K562 (cell line): Measurements from ENCODE around the gene HCAR1. TPM values are rescaled to one million over a fixed set of nuclear protein-coding genes. Genes with fewer than 3 reads are reported as not detected.
A peak's percentile ranks its signal among the peaks of the same experiment; 100 is the strongest.

ENCODE experiments used
- CEBPB ChIP-seq: fragments of 450-650 bp; IDR thresholded peaks from 2 replicates; pipeline ENCODE4 v1.6.1; 2016; ENCODE audit warnings: missing genetic modification characterization, missing compliant biosample characterization
- GTF2F1 ChIP-seq: IDR thresholded peaks from 2 replicates; pipeline ENCODE4 v1.6.1; 2011; ENCODE audit warnings: low read depth, low read length, improper control_type of control experiment
- ILF3 ChIP-seq: fragments of 450-650 bp; IDR thresholded peaks from 2 replicates; pipeline ENCODE4 v1.6.1; 2018; ENCODE audit warnings: antibody characterized with exemption, mild to moderate bottlenecking, moderate library complexity, borderline replicate concordance
- MEF2D ChIP-seq: conservative IDR thresholded peaks from 2 replicates; pipeline ENCODE4 v1.6.1; 2016; ENCODE audit warnings: low read depth, missing genetic modification characterization, missing compliant biosample characterization
- PTTG1 ChIP-seq: fragments of 450-650 bp; IDR thresholded peaks from 2 replicates; pipeline ENCODE4 v1.6.1; 2016; ENCODE audit warnings: low read depth, mild to moderate bottlenecking, missing genetic modification characterization, missing compliant biosample characterization
- RBM17 ChIP-seq: fragments of 200-400 bp; formaldehyde crosslinking; IDR thresholded peaks from 2 replicates; pipeline ENCODE4 v1.6.1; 2017; ENCODE audit warnings: low read depth, mild to moderate bottlenecking, low read length, borderline replicate concordance
- RCOR1 ChIP-seq, 2 experiments: IDR thresholded peaks; 2 replicates each; pipeline ENCODE4 v1.6.1; 2012; ENCODE audit warnings: low read depth in 2 of 2, low read length in 2 of 2, borderline replicate concordance in 1 of 2, improper control_type of control experiment in 1 of 2
- TAF1 ChIP-seq: IDR thresholded peaks from 2 replicates; pipeline ENCODE4 v1.6.1; 2011; ENCODE audit warnings: mild to moderate bottlenecking, low read length, moderate library complexity; ENCODE audit not compliant: insufficient read depth, control insufficient read depth, severe bottlenecking; ENCODE audit errors: extremely low read depth
- TEAD4 ChIP-seq, 2 experiments: sonication (generic) in 1 of 2; formaldehyde crosslinking in 1 of 2; IDR thresholded peaks; 2 replicates each; pipeline versions ENCODE4 v1.6.1 to v1.8.0; 2012 to 2022; ENCODE audit warnings: borderline replicate concordance in 1 of 2, inconsistent platforms in 1 of 2, low read length in 1 of 2, mild to moderate bottlenecking in 1 of 2, missing genetic modification reagents in 1 of 2
- U2AF1 ChIP-seq: fragments of 200-400 bp; formaldehyde crosslinking; optimal IDR thresholded peaks from 2 replicates; pipeline ENCODE3; 2017; ENCODE audit warnings: mild to moderate bottlenecking, low read depth, low read length, moderate library complexity
- XRCC3 ChIP-seq: fragments of 450-650 bp; IDR thresholded peaks from 2 replicates; pipeline ENCODE4 v1.6.1; 2017; ENCODE audit warnings: mild to moderate bottlenecking, moderate library complexity
- ZEB2 ChIP-seq: fragments of 450-650 bp; IDR thresholded peaks from 2 replicates; pipeline ENCODE4 v1.6.1; 2016
- ZNF133 ChIP-seq: fragments of 250-450 bp; sonication (Bioruptor Pico); IDR thresholded peaks from 2 replicates; pipeline ENCODE4 v1.4.0; 2020; ENCODE audit warnings: mild to moderate bottlenecking
- ZNF3 ChIP-seq: fragments of 250-450 bp; sonication (Bioruptor Pico); IDR thresholded peaks from 2 replicates; pipeline ENCODE4 v1.5.0; 2021; ENCODE audit warnings: mild to moderate bottlenecking, moderate library complexity
- ZNF79 ChIP-seq: fragments of 250-450 bp; sonication (Bioruptor Pico); IDR thresholded peaks from 2 replicates; pipeline ENCODE4 v1.4.0; 2020; ENCODE audit warnings: low read depth, mild to moderate bottlenecking, moderate library complexity
- polyA plus RNA-seq, 8 experiments: library from polyadenylated mRNA; depleted of rRNA in 4 of 8; stranded (reverse) in 5 of 8; unstranded in 3 of 8; fragments of >200 nt; fragmentation: Nextera tagmentation in 2 of 8; fragmentation: Illumina TruSeq in 1 of 8; extraction: Ambion mirVana in 2 of 8; extraction: Trizol in 1 of 8; gene quantifications; 2 replicates each; pipeline versions ENCODE4 v1.2.1 to v1.2.3, GENCODE V29; 2011 to 2014; ENCODE audit warnings: inconsistent platforms in 1 of 8, missing spikeins in 1 of 8
- total RNA-seq, 7 experiments: library from RNA; depleted of rRNA in 6 of 7; stranded (reverse); fragments of >200 nt in 6 of 7; fragmentation: Illumina TruSeq in 2 of 7; extraction: Trizol in 2 of 7; gene quantifications; 2 replicates each; pipeline versions ENCODE4 v1.2.1 to v1.2.3, GENCODE V29; 2011 to 2021; ENCODE audit warnings: low replicate concordance in 1 of 7
- TF ChIP-seq, protein P1 (sequence below): fragments of 450-650 bp; IDR thresholded peaks from 2 replicates; pipeline ENCODE4 v1.6.1; 2016; ENCODE audit warnings: antibody characterized with exemption
- TF ChIP-seq, protein P2 (sequence below): sonication (generic); IDR thresholded peaks from 2 replicates; pipeline ENCODE4 v1.6.1; 2016
- TF ChIP-seq, protein P3 (sequence below): sonication (generic); formaldehyde crosslinking; IDR thresholded peaks from 2 replicates; pipeline ENCODE4 v1.4.0; 2020; ENCODE audit warnings: mild to moderate bottlenecking, missing genetic modification reagents
- TF ChIP-seq, protein P4 (sequence below): fragments of 450-650 bp; formaldehyde crosslinking; IDR thresholded peaks from 2 replicates; pipeline ENCODE4 v1.4.0; 2020; ENCODE audit warnings: mild to moderate bottlenecking
- TF ChIP-seq, protein P5 (sequence below): fragments of 250-450 bp; sonication (Bioruptor Pico); IDR thresholded peaks from 2 replicates; pipeline ENCODE4 v1.8.0; 2022; ENCODE audit warnings: inconsistent platforms, mild to moderate bottlenecking, moderate library complexity, borderline replicate concordance

The HCAR1 gene
- total and polyA plus RNA-seq, 9 of the 15 experiments (the other 6 are each of a cell fraction or from before 2014, with no cell fraction given) = not detected

DNA sequence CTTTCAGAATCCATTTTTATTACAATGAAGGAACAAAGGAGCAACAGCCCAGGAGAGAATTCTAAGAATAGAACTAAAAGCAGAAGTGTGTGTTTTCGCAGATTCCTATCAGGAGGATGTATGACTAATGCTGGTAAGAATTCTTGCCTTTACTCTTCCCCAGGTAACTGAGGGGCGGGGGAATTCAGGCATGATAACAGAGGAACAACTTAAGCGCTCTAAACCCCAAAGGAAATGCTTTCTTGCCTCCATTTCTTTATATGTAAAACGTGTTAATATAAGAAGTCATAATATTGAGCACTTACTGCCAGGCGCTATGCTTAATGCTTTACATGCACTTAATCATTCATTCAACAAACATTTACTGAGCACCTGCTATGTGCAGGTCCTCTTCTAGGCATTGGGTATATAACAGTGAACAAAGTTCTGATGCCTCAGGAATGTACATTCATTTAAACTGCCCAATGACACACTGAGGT, 4.5 kb downstream of the HCAR1 start (continued):
- TF ChIP-seq, protein P1, sequence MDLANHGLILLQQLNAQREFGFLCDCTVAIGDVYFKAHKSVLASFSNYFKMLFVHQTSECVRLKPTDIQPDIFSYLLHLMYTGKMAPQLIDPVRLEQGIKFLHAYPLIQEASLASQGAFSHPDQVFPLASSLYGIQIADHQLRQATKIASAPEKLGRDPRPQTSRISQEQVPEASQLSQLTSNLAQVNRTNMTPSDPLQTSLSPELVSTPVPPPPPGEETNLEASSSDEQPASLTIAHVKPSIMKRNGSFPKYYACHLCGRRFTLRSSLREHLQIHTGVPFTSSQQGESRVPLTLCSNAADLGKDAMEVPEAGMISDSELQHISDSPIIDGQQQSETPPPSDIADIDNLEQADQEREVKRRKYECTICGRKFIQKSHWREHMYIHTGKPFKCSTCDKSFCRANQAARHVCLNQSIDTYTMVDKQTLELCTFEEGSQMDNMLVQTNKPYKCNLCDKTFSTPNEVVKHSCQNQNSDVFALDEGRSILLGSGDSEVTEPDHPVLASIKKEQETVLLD = no peak
- no peak for TF ChIP-seq ZNF79
- TF ChIP-seq CEBPB (tag) = no peak
- TF ChIP-seq, protein P2, sequence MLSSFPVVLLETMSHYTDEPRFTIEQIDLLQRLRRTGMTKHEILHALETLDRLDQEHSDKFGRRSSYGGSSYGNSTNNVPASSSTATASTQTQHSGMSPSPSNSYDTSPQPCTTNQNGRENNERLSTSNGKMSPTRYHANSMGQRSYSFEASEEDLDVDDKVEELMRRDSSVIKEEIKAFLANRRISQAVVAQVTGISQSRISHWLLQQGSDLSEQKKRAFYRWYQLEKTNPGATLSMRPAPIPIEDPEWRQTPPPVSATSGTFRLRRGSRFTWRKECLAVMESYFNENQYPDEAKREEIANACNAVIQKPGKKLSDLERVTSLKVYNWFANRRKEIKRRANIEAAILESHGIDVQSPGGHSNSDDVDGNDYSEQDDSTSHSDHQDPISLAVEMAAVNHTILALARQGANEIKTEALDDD = no peak
- TF ChIP-seq ZNF3 (CRISPR knock-in tag) = peak; percentile 93
- no peak for TF ChIP-seq ILF3
- TF ChIP-seq, protein P3, sequence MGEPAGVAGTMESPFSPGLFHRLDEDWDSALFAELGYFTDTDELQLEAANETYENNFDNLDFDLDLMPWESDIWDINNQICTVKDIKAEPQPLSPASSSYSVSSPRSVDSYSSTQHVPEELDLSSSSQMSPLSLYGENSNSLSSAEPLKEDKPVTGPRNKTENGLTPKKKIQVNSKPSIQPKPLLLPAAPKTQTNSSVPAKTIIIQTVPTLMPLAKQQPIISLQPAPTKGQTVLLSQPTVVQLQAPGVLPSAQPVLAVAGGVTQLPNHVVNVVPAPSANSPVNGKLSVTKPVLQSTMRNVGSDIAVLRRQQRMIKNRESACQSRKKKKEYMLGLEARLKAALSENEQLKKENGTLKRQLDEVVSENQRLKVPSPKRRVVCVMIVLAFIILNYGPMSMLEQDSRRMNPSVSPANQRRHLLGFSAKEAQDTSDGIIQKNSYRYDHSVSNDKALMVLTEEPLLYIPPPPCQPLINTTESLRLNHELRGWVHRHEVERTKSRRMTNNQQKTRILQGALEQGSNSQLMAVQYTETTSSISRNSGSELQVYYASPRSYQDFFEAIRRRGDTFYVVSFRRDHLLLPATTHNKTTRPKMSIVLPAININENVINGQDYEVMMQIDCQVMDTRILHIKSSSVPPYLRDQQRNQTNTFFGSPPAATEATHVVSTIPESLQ (CRISPR knock-in tag) = no peak
- TF ChIP-seq TEAD4 (IDR thresholded peaks at IDR 0.05; ENCODE audit: low read length) = peak; percentile 79; the same call in 1 of the 2 replicates
- no peak for TF ChIP-seq TEAD4 (CRISPR knock-in tag; IDR thresholded peaks at IDR 0.05; ENCODE audit: borderline replicate concordance)
- no peak for TF ChIP-seq U2AF1
- no peak for TF ChIP-seq RBM17
- TF ChIP-seq GTF2F1 = no peak
- no peak for TF ChIP-seq PTTG1 (tag)
- peak; percentile 98 for TF ChIP-seq ZEB2
- TF ChIP-seq, protein P4, sequence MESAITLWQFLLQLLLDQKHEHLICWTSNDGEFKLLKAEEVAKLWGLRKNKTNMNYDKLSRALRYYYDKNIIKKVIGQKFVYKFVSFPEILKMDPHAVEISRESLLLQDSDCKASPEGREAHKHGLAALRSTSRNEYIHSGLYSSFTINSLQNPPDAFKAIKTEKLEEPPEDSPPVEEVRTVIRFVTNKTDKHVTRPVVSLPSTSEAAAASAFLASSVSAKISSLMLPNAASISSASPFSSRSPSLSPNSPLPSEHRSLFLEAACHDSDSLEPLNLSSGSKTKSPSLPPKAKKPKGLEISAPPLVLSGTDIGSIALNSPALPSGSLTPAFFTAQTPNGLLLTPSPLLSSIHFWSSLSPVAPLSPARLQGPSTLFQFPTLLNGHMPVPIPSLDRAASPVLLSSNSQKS (CRISPR knock-in tag) = no peak
- TF ChIP-seq XRCC3 = no peak
- TF ChIP-seq ZNF133 (CRISPR knock-in tag) = no peak
- no peak for TF ChIP-seq TAF1
- TF ChIP-seq RCOR1 (IDR thresholded peaks at IDR 0.05; ENCODE audit: borderline replicate concordance in 1 of 2, low read depth in 2 of 2, low read length in 2 of 2) = peak in 1 of 2 experiments; percentile 41; a peak in 1 of 4 replicates
- TF ChIP-seq, protein P5, sequence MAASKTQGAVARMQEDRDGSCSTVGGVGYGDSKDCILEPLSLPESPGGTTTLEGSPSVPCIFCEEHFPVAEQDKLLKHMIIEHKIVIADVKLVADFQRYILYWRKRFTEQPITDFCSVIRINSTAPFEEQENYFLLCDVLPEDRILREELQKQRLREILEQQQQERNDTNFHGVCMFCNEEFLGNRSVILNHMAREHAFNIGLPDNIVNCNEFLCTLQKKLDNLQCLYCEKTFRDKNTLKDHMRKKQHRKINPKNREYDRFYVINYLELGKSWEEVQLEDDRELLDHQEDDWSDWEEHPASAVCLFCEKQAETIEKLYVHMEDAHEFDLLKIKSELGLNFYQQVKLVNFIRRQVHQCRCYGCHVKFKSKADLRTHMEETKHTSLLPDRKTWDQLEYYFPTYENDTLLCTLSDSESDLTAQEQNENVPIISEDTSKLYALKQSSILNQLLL (CRISPR knock-in tag) = no peak
- peak; percentile 97 for TF ChIP-seq MEF2D (tag)
